Activated CD8-positive, alpha-beta T cell treated with anti-CD3 and anti-CD28 coated beads for 36 hours (primary cell): ENCODE measurements around the gene PITPNC1. TPM values are rescaled to one million over a fixed set of nuclear protein-coding genes. Genes with fewer than 3 reads are reported as not detected.
"Not testable (repeated sequence)": the region's sequence is repeated elsewhere in the genome, so short reads cannot be mapped to it uniquely, and the experiment has no call there.

ENCODE experiments used
- ATAC-seq: fragments of 200-7000 bp; cut with Tn5 transposase; one replicate; pipeline ENCODE4 v1.10.0; 2021; ENCODE audit warnings: mild to moderate bottlenecking, moderate library complexity
- CTCF ChIA-PET: fragments of 350-600 bp; sonication (Branson Sonifier 250); formaldehyde crosslinking; loops from one replicate; lab custom pipeline; 2021; ENCODE audit warnings: antibody characterized with exemption; lab: Charles Lee
- POLR2A ChIA-PET: fragments of 350-600 bp; sonication (Branson Sonifier 250); formaldehyde crosslinking; loops from one replicate; lab custom pipeline; 2021; ENCODE audit warnings: antibody characterized with exemption; lab: Charles Lee
- DNase-seq: peaks from one replicate; pipeline ENCODE4 v3.0.0-alpha.2; 2020
- H3K27ac Mint-ChIP-seq: one replicate; pipeline ENCODE4 v1.8.0; 2021; ENCODE audit warnings: mild to moderate bottlenecking, mixed read lengths
- H3K27me3 Mint-ChIP-seq: one replicate; pipeline ENCODE4 v1.8.0; 2021; ENCODE audit warnings: mixed read lengths
- H3K36me3 Mint-ChIP-seq: one replicate; pipeline ENCODE4 v1.8.0; 2021; ENCODE audit warnings: low read depth, mixed read lengths
- H3K4me1 Mint-ChIP-seq: one replicate; pipeline ENCODE4 v1.8.0; 2021; ENCODE audit warnings: low read depth, mixed read lengths
- H3K4me3 Mint-ChIP-seq: one replicate; pipeline ENCODE4 v1.8.0; 2021; ENCODE audit warnings: mild to moderate bottlenecking, moderate library complexity, mixed read lengths
- H3K9me3 Mint-ChIP-seq: one replicate; pipeline ENCODE4 v1.8.0; 2021; ENCODE audit warnings: mixed read lengths
- intact Hi-C: fragments of 100-400 bp; cut with micrococcal nuclease; formaldehyde crosslinking; loops from one replicate; pipeline ENCODE4 v1.10.0; 2022
- total RNA-seq, 2 experiments: library from RNA; stranded (reverse); gene quantifications; one replicate each; pipeline ENCODE4 v1.2.3, GENCODE V29; 2021
- TF ChIP-seq, protein P1 (sequence below): fragments of 200-600 bp; IDR thresholded peaks from one replicate; pipeline ENCODE4 v1.8.0; 2022; ENCODE audit warnings: antibody characterized with exemption, mild to moderate bottlenecking

Gene PITPNC1
- 10 to 100 TPM; 51.8 to 56.3 TPM for total RNA-seq

DNA sequence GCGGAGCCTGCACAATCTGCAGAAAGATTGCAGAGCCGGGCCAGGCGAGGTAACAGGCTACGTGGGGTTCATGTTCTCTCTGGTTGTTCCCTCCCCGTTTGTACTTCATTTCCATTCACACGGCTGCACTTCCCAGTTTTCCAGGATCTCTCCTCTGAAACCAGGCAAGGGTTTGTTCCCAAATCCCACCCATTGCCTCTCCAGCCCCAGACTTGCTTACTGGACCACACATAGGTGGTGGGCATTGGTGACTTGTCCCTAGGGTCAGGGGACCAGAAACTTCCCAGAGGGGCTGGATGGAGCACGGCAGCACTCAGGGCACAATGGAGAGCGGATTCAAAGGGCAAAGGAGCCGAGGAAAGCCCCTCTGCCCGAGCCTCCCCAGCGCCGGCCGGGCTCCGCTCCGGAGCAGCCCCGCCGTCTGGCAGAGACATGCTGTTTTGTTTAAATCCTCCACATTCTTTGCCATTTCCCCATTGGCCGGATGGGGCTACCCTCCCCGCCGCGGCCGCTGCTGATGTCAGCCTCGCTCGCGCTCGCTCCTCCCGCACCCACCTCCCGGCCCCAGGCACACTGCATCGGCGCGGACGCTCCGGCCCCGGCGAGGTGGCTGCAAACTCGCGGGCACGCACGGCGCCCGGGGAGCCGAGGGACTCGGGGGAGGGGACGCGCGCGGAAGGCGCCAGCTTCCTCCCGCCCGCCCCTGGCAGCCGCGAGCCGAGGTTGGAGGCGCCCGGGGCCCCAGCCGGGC, at the start of gene PITPNC1:
PITPNC1 (plus strand) TSS at position 545 of the 751 bp plus-strand sequence.
- intact Hi-C loops, result loop anchor here (5.0 kb wide), 2 partner anchors 55 to 225 kb away; no protein-coding TSS in a partner anchor
- Mint-ChIP-seq H3K27me3 (no peaks in the 10 kb centered on the region), H3K9me3 (no peaks in the 10 kb centered on the region), H3K4me3 (peak within 1 kb of the TSS; percentile 73), H3K4me1 (peaks cover 40% of the 10 kb centered on the region), H3K36me3 (peaks cover 18% of the 10 kb centered on the region), H3K27ac (peak within 1 kb of the TSS; percentile 90)
- CTCF ChIA-PET, result interaction anchor here (0.8 to 10.8 kb wide), 20 partner anchors 9 to 313 kb away, joined by 3 to 201 read pairs (median 18); partner anchors contain the start of gene PSMD12
- POLR2A ChIA-PET, result interaction anchor here (1.1 to 6.6 kb wide), 11 partner anchors 7 to 340 kb away, joined by 3 to 86 read pairs (median 6); partner anchors contain the start of genes NOL11 and PSMD12
- TF ChIP-seq, protein P1, sequence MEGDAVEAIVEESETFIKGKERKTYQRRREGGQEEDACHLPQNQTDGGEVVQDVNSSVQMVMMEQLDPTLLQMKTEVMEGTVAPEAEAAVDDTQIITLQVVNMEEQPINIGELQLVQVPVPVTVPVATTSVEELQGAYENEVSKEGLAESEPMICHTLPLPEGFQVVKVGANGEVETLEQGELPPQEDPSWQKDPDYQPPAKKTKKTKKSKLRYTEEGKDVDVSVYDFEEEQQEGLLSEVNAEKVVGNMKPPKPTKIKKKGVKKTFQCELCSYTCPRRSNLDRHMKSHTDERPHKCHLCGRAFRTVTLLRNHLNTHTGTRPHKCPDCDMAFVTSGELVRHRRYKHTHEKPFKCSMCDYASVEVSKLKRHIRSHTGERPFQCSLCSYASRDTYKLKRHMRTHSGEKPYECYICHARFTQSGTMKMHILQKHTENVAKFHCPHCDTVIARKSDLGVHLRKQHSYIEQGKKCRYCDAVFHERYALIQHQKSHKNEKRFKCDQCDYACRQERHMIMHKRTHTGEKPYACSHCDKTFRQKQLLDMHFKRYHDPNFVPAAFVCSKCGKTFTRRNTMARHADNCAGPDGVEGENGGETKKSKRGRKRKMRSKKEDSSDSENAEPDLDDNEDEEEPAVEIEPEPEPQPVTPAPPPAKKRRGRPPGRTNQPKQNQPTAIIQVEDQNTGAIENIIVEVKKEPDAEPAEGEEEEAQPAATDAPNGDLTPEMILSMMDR, result no peak
- DNase-seq (peak; percentile 92), ATAC-seq (peak; percentile 74)

DNA sequence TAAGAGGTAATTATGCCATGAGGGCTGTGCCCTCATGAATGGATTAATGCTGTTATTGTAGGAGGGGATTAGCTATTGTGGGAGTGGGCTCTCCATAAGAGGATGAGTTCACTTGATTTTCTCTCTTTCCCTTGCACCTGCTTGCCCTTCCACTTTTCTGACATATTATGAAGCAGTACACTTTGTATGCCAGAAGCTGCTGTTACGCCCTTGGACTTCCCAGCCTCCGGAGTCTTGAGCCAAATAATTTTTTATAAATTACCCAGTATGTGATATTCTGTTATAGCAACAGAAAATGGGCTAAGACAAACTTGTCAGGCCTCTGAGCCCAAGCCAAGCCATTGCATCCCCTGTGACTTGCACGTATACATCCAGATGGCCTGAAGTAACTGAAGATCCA, 49.1 kb upstream of the PITPNC1 start:
- H3K4me1 Mint-ChIP-seq, result peaks cover 3% of the 10 kb centered on the region
- ATAC-seq (no peak), DNase-seq (no peak)
- H3K4me3 Mint-ChIP-seq, result no peak overlapping the region
- no peaks in the 10 kb centered on the region for H3K9me3 Mint-ChIP-seq
- ChIA-PET CTCF (no interaction called here), POLR2A (no interaction called here)
- no peak overlapping the region for H3K27ac Mint-ChIP-seq
- no peaks in the 10 kb centered on the region for H3K27me3 Mint-ChIP-seq
- H3K36me3 Mint-ChIP-seq, result no peaks in the 10 kb centered on the region
- TF ChIP-seq, protein P1, result no peak
- intact Hi-C loops, result no loop called here

DNA sequence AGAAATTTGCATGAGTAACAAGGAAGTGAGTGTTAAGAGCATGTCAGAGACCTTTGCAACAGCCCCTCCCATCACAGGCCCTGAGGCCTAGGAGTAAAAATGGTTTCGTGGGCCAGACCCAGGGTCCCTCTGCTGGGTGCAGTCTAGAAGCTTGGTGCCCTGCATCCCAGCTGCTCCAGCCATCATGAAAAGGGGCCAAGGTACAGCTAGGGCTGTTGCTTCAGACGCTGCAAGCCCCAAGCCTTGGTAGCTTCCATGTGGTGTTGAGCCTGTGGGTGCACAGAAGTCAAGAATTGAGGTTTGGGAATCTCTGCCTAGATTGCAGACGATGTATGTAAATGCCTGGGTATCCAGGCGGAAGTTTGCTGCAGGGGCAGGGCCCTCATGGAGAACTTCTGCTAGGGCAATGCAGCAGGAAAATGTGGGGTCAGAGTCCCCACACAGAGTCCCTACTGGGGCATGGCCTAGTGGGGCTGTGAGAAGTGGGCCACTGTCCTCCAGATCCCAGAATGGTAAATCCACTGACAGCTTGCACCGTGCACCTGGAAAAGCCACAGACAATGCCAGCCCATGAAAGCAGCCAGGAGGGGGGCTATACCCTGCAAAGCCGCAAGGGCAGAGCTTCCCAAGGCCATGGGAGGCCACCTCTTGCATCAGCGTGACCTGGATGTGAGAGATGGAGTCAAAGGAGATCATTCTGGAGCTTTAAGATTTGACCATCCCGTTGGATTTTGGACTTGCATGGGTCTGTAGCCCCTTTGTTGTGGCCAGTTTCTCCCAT, 45.5 kb upstream of the PITPNC1 start:
- intact Hi-C loops, H3K9me3 Mint-ChIP-seq, H3K4me1 Mint-ChIP-seq, CTCF ChIA-PET, H3K27ac Mint-ChIP-seq, H3K4me3 Mint-ChIP-seq, POLR2A ChIA-PET, H3K27me3 Mint-ChIP-seq, ATAC-seq, DNase-seq, H3K36me3 Mint-ChIP-seq: not testable (repeated sequence)

DNA sequence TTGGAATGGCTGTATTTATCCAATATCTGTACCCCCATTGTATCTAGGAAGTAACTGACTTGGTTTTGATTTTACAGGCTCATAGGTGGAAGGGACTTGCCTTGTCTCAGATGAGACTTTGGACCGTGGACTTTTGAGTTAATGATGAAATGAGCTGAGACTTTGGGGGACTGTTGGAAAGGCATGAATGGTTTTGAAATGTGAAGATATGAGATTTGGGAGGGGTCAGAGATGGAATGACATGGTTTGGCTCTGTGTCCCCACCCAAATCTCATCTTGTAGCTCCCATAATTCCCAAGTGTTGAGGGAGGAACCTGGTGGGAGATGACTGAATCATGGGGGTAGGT, 44.9 kb upstream of the PITPNC1 start:
- H3K27ac Mint-ChIP-seq, H3K4me1 Mint-ChIP-seq, intact Hi-C loops, H3K36me3 Mint-ChIP-seq, H3K27me3 Mint-ChIP-seq, ATAC-seq, DNase-seq, CTCF ChIA-PET, H3K4me3 Mint-ChIP-seq, H3K9me3 Mint-ChIP-seq, POLR2A ChIA-PET: not testable (repeated sequence)

DNA sequence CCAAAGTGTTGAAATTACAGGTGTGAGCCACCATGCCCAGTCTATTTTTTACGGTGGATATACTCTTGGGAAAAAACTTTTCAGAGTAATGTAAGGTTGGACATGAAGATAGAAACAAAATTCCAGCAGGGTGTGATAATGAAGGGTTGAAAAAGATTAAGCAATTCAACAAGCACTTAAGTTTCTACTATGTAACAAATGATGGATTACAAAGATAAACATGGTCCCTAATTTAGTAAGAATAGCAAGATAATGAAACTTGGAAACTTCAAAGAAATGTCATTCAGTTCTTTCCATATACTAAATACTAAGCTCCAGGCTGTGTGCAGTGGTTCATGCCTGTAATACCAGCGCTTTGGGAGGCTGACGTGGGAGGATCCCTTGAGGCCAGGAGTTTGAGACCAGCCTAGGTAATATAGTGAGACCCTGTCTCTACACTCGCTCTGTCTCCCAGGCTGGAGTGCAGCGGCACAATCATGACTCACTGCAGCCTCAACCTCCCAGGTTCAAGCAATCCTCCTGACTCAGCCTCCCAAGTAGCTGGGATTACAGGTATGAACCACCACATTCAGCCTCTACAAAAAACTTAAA, 41.7 kb upstream of the PITPNC1 start:
- ATAC-seq (no peak), DNase-seq (no peak)
- Mint-ChIP-seq H3K27me3 (no peaks in the 10 kb centered on the region), H3K9me3 (no peaks in the 10 kb centered on the region), H3K27ac (no peak overlapping the region), H3K36me3 (peaks cover 13% of the 10 kb centered on the region), H3K4me1 (no peaks in the 10 kb centered on the region), H3K4me3 (no peak overlapping the region)
- ChIA-PET POLR2A (no interaction called here), CTCF (no interaction called here)
- intact Hi-C loops, result no loop called here
- TF ChIP-seq, protein P1, result no peak
